Erythroblast (primary cell): ENCODE measurements around the gene SCN1B.

Experiments
- GATA1 ChIP-seq: IDR thresholded peaks from 2 replicates; pipeline ENCODE4 v1.6.1; 2011; ENCODE audit warnings: low read depth, mild to moderate bottlenecking, control low read depth, low read length, moderate library complexity
- POLR2A ChIP-seq: IDR thresholded peaks from 2 replicates; pipeline ENCODE4 v1.6.1; 2011; ENCODE audit warnings: mild to moderate bottlenecking, low read length

GRCh38 chr19:35039881-35040825, 9.9 kb downstream of the SCN1B start:
- TF ChIP-seq POLR2A: no peak
- TF ChIP-seq GATA1: no peak
